GM19328 (cell line): ENCODE results near the gene USP17L30.
"Not testable (repeated sequence)": the region's sequence is repeated elsewhere in the genome, so short reads cannot be mapped to it uniquely, and the experiment has no call there.

Source experiments
- ATAC-seq: cut with Tn5 transposase; IDR thresholded peaks from one replicate; pipeline ENCODE4 v1.9.1; 2021; ENCODE audit warnings: mild to moderate bottlenecking, moderate library complexity; ENCODE audit not compliant: unreplicated experiment

USP17L30 gene, protein sequence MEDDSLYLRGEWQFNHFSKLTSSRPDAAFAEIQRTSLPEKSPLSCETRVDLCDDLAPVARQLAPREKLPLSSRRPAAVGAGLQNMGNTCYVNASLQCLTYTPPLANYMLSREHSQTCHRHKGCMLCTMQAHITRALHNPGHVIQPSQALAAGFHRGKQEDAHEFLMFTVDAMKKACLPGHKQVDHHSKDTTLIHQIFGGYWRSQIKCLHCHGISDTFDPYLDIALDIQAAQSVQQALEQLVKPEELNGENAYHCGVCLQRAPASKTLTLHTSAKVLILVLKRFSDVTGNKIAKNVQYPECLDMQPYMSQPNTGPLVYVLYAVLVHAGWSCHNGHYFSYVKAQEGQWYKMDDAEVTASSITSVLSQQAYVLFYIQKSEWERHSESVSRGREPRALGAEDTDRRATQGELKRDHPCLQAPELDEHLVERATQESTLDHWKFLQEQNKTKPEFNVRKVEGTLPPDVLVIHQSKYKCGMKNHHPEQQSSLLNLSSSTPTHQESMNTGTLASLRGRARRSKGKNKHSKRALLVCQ

DNA sequence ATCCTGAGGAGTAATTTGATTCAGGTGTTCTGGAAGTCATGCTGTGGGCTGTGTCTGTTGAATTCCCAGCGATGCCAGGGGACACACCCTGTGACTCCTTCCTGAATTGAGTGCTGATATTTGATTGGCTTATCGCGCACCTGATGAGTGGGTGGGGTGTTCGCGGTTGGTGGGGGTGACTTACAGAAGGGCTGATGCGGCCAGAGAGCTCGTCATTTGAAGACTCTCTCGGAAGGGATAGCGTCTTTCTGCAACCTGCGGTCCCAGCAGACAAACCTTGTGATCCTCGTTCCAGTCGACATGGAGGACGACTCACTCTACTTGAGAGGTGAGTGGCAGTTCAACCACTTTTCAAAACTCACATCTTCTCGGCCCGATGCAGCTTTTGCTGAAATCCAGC is at the start of gene USP17L30:
Gene USP17L30, plus strand, starts transcription at position 301 of the 400 bp plus-strand sequence. Its CDS starts 0 bp downstream, at position 301.
- not testable (repeated sequence) for ATAC-seq

DNA sequence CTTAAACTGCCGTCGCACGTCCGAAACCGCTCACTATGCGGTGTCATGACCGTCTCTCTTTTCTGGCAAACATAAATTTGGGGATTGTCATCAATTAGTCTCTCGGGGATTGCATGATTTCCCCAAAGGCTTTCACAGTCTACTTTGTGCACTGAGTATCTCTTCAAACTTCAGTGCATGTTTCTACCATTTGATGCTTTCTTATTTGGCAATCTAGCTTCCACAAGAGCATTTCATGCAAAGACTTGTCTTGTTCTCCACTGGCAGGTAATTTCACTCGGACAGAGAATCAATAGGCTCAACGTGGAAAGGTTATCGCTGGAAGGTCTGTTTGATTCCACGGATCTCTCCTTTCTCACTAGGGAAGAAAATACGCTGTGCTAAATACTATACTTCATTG is 38.7 kb upstream of the USP17L30 start:
- not testable (repeated sequence) for ATAC-seq

GRCh38 chr4:9324865-9325264 is 38.1 kb upstream of the USP17L30 start, which contains the start of gene USP17L24:
Gene USP17L24 (plus strand): TSS chr4:9325165. CDS start chr4:9325165, 0 bp downstream.
- not testable (repeated sequence) for ATAC-seq

DNA sequence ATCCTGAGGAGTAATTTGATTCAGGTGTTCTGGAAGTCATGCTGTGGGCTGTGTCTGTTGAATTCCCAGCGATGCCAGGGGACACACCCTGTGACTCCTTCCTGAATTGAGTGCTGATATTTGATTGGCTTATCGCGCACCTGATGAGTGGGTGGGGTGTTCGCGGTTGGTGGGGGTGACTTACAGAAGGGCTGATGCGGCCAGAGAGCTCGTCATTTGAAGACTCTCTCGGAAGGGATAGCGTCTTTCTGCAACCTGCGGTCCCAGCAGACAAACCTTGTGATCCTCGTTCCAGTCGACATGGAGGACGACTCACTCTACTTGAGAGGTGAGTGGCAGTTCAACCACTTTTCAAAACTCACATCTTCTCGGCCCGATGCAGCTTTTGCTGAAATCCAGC is 33.3 kb upstream of the USP17L30 start, which contains the start of gene USP17L25:
Gene USP17L25, plus strand, starts transcription at position 301 of the 400 bp plus-strand sequence. Its CDS starts 0 bp downstream, at position 301.
- ATAC-seq = not testable (repeated sequence)

DNA sequence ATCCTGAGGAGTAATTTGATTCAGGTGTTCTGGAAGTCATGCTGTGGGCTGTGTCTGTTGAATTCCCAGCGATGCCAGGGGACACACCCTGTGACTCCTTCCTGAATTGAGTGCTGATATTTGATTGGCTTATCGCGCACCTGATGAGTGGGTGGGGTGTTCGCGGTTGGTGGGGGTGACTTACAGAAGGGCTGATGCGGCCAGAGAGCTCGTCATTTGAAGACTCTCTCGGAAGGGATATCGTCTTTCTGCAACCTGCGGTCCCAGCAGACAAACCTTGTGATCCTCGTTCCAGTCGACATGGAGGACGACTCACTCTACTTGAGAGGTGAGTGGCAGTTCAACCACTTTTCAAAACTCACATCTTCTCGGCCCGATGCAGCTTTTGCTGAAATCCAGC is 28.6 kb upstream of the USP17L30 start, which contains the start of gene USP17L26:
Gene USP17L26, plus strand, starts transcription at position 301 of the 400 bp plus-strand sequence. Its CDS starts 0 bp downstream, at position 301.
- not testable (repeated sequence) for ATAC-seq

DNA sequence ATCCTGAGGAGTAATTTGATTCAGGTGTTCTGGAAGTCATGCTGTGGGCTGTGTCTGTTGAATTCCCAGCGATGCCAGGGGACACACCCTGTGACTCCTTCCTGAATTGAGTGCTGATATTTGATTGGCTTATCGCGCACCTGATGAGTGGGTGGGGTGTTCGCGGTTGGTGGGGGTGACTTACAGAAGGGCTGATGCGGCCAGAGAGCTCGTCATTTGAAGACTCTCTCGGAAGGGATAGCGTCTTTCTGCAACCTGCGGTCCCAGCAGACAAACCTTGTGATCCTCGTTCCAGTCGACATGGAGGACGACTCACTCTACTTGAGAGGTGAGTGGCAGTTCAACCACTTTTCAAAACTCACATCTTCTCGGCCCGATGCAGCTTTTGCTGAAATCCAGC is 23.8 kb upstream of the USP17L30 start, which contains the start of gene USP17L5:
Gene USP17L5, plus strand, starts transcription at position 301 of the 400 bp plus-strand sequence. Its CDS starts 0 bp downstream, at position 301.
- not testable (repeated sequence) for ATAC-seq

GRCh38 chr4:9343848-9344247 is 19.1 kb upstream of the USP17L30 start, which contains the start of gene USP17L27:
Gene USP17L27 (plus strand): TSS chr4:9344148. CDS start chr4:9344148, 0 bp downstream.
- ATAC-seq = not testable (repeated sequence)

GRCh38 chr4:9348593-9348992 is 14.3 kb upstream of the USP17L30 start, which contains the start of gene USP17L28:
Gene USP17L28 (plus strand): TSS chr4:9348893. CDS start chr4:9348893, 0 bp downstream.
- not testable (repeated sequence) for ATAC-seq

DNA sequence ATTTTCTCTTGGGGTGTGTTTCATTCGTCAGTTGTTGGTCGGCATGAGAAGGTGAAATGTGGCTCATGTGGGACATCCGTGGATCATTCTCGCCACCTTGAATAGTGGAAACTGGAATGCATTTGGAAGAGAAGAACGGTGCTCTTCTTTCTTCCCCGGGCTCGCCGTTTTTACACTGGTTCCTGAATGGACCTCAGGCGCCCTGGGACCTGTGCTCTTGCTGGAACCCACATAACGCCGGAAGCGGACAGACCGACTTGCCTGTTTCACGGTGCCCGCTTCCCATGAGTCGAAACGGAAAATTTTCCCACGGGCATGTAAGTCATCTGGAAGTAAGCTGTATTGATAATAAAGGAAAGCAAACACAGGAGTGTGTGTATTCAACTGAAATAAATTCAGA is 12.1 kb upstream of the USP17L30 start:
- ATAC-seq = not testable (repeated sequence)

- ATAC-seq = not testable (repeated sequence)
Measured at GRCh38 chr4:9353338-9353737, 9.6 kb upstream of the USP17L30 start, which contains the start of gene USP17L29. Gene USP17L29 (plus strand): TSS chr4:9353638. CDS start chr4:9353638, 0 bp downstream.

DNA sequence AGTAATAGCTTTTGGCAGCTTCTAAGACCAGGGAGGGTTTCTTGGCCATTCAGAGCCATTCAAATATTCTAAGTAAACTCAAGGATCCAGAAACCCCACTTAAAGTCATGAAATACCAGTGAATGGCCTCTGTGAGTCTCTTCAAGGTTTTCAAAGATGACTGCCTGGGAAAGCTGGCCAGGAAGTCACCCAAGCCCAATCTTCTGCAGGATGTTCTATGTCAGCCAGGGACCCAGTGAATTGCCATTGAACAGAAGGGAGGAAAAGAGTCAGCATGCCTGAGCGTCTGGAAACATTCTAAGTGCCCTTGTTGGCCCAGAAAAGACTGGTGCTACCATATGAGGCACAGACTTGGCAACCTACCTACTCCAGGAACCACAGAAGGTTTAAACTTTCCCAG is 17.0 kb downstream of the USP17L30 start:
- not testable (repeated sequence) for ATAC-seq

- not testable (repeated sequence) for ATAC-seq
Measured at GRCh38 chr4:9381012-9381534, 18.1 kb downstream of the USP17L30 start.

DNA sequence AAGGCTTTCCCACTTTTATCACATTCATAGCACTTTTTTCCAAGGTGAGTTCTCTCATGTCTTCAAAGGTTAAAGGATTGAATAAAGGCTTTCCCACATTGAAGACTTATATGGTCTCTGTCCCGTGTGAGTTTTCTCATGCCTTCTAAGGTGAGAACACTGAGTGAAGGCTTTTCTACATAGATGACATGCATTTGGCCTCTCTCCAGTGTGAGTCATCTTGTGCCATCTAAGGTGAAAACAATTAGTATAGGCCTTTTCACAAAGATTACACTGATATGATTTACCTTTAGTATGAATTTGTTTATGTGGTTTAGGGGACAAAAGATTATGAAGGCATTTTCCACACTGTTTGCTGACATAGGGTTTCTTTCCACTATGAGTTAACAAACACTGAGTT is 21.2 kb downstream of the USP17L30 start:
- ATAC-seq = no peak

DNA sequence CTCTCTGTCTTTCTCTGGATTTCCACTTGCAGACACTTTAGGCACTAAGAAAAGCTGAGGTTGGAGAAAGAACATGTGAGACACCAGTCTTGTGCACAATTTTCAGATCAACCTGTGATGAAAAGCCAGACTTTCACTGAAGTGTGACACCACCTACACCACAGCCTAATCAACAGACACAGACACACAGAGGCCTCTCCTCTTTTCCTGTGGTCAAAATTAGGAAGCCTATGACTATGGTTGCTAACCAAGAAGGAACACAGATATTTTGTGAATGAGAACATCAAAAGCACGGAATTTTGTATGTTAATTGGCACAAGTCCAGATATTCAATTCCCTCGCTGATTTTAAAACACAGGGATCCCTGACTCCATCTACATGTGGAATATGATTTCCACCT is 26.1 kb downstream of the USP17L30 start:
- ATAC-seq = not testable (repeated sequence)

DNA sequence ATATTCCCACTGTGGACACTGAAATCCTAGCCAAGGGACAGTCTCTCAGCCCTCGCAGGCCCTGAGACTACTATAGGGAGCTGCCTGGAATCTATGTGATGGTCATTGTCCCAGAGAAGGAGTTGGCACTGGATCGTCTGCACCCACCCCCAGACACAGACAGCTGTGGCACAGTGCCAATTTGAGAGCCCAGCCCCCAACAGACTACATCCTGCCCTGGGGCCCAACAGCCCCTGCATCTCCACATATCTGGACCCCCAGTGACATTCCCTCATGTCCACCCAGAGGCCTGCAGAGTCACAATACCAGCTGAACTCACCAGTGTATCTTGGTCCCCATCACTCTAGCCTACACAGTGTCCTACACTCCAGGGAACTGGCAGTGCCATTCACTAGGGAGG is 42.8 kb downstream of the USP17L30 start:
- not testable (repeated sequence) for ATAC-seq

- ATAC-seq = not testable (repeated sequence)
Measured at GRCh38 chr4:9406491-9406890, 43.6 kb downstream of the USP17L30 start.

DNA sequence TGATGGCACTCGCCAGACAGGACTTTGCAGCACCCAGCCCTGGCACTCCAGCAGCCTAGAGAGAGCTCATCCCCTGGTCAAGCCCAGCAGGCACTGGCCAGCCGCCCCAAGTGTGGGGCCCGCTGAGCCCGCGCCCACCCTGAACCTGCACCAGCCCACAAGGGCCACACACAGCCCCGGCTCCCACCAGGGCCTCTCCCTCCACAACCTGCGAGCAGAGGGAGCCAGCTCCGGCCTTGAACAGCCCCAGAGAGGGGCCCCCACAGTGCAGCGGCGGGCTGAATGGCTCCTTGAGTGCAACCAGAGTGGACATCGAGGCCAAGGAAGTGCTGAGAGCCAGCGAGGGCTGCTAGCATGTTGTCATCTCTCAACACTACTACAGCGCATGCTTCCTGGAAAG is 46.9 kb downstream of the USP17L30 start:
- no peak for ATAC-seq
